ENCODE measurements around the gene DNMBP. TPM values are rescaled to one million over a fixed set of nuclear protein-coding genes. Genes with fewer than 3 reads are reported as not detected.
A peak's percentile ranks its signal among the peaks of the same experiment; 100 is the strongest.

The DNMBP gene
- total and polyA plus RNA-seq, 2 experiments from 2014 or later: 13.6 to 22.9 TPM

DNA sequence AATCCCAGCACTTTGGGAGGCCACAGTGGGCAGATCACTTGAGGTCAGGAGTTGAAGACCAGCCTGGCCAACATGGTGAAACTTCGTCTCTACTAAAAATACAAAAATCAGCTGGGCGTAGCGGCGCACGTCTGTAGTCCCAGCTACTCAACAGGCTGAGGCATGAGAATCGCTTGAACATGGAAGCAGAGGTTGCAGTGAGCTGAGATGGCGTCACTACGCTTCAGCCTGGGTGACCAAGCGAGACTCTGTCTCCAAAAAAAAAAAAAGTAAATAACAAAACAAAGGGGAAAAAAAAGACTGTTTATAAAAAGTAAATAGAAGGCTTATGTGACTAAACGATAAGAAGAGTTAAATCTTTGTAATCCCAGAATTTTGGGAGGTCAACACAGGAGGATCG is 15.0 kb upstream of the DNMBP start:
- Histone ChIP-seq H3K9me3 (ENCODE audit: low read depth) (no peaks in the 10 kb centered on the region), H3K4me1 (ENCODE audit: low read depth) (no peaks in the 10 kb centered on the region), H3K27ac (no peak overlapping the region), H3K36me3 (no peaks in the 10 kb centered on the region), H3K4me3 (no peak overlapping the region), H3K27me3 (no peaks in the 10 kb centered on the region)
- TF ChIP-seq, protein P1, sequence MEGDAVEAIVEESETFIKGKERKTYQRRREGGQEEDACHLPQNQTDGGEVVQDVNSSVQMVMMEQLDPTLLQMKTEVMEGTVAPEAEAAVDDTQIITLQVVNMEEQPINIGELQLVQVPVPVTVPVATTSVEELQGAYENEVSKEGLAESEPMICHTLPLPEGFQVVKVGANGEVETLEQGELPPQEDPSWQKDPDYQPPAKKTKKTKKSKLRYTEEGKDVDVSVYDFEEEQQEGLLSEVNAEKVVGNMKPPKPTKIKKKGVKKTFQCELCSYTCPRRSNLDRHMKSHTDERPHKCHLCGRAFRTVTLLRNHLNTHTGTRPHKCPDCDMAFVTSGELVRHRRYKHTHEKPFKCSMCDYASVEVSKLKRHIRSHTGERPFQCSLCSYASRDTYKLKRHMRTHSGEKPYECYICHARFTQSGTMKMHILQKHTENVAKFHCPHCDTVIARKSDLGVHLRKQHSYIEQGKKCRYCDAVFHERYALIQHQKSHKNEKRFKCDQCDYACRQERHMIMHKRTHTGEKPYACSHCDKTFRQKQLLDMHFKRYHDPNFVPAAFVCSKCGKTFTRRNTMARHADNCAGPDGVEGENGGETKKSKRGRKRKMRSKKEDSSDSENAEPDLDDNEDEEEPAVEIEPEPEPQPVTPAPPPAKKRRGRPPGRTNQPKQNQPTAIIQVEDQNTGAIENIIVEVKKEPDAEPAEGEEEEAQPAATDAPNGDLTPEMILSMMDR (IDR thresholded peaks at IDR 0.05; ENCODE audit: low read depth, low read length): no peak
- no peak for DNase-seq (ENCODE audit: low read depth in 1 of 2, low spot score in 1 of 2)

GRCh38 chr10:100022403-100022802 is 12.7 kb upstream of the DNMBP start:
- H3K27ac ChIP-seq: no peak overlapping the region
- TF ChIP-seq, protein P1 (IDR thresholded peaks at IDR 0.05; ENCODE audit: low read depth, low read length): no peak
- H3K36me3 ChIP-seq: no peaks in the 10 kb centered on the region
- H3K4me3 ChIP-seq: no peak overlapping the region
- peak in 1 of 2 donors; percentile 49 for DNase-seq (ENCODE audit: low read depth in 1 of 2, low spot score in 1 of 2)
- no peaks in the 10 kb centered on the region for H3K9me3 ChIP-seq (ENCODE audit: low read depth)
- no peaks in the 10 kb centered on the region for H3K4me1 ChIP-seq (ENCODE audit: low read depth)
- H3K27me3 ChIP-seq: no peaks in the 10 kb centered on the region

GRCh38 chr10:100021322-100021721 is 11.6 kb upstream of the DNMBP start:
- TF ChIP-seq, protein P1 (IDR thresholded peaks at IDR 0.05; ENCODE audit: low read depth, low read length): no peak
- DNase-seq (ENCODE audit: low read depth in 1 of 2, low spot score in 1 of 2): no peak
- Histone ChIP-seq H3K9me3 (ENCODE audit: low read depth) (no peaks in the 10 kb centered on the region), H3K27ac (no peak overlapping the region), H3K4me3 (no peak overlapping the region), H3K27me3 (no peaks in the 10 kb centered on the region), H3K36me3 (no peaks in the 10 kb centered on the region), H3K4me1 (ENCODE audit: low read depth) (no peaks in the 10 kb centered on the region)

DNA sequence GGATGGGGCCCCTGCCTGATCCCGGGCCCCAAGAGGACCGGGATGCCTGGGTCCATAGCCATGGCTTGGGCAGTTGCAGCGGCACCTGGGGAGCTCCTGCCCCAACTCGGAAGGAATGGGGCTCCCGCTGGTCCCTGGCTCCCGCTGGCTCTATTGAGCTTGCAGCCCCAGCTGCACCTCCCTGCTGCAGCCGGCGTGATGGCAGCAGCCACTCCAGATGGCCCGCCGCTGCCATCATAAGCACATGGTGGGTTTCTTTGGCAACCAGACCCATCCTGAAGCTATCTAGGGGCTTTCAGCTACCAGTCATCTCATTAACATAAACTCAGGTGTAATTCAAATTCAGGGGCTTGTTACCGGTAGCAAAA is 11.1 kb upstream of the DNMBP start:
- Histone ChIP-seq H3K4me1 (ENCODE audit: low read depth) (no peaks in the 10 kb centered on the region), H3K4me3 (no peak overlapping the region), H3K36me3 (no peaks in the 10 kb centered on the region), H3K27ac (no peak overlapping the region), H3K9me3 (ENCODE audit: low read depth) (no peaks in the 10 kb centered on the region), H3K27me3 (no peaks in the 10 kb centered on the region)
- TF ChIP-seq, protein P1 (IDR thresholded peaks at IDR 0.05; ENCODE audit: low read depth, low read length): no peak
- DNase-seq (ENCODE audit: low read depth in 1 of 2, low spot score in 1 of 2): no peak

- DNase-seq (ENCODE audit: low read depth in 1 of 2, low spot score in 1 of 2): no peak
- Histone ChIP-seq H3K36me3 (no peaks in the 10 kb centered on the region), H3K9me3 (ENCODE audit: low read depth) (no peaks in the 10 kb centered on the region), H3K27ac (no peak overlapping the region), H3K4me1 (ENCODE audit: low read depth) (no peaks in the 10 kb centered on the region), H3K27me3 (no peaks in the 10 kb centered on the region), H3K4me3 (no peak overlapping the region)
- TF ChIP-seq, protein P1 (IDR thresholded peaks at IDR 0.05; ENCODE audit: low read depth, low read length): no peak
These were observed 10.6 kb upstream of the DNMBP start for GRCh38 chr10:100020142-100020885.

Measured in cardiac muscle cell (in vitro differentiated cells and primary cell).